NCI-H1105 treated with DMSO at 0.1 percent for 48 hours (cell line): ENCODE results near the gene TUG1.

Source experiments
- DNase-seq: peaks from one replicate; lab custom pipeline; 2025; lab: John Stamatoyannopoulos, UW

Gene TUG1

GRCh38 chr22:30968924-30969531, at the start of gene TUG1:
Gene TUG1, plus strand, starts transcription at chr22:30969265.
- peak; percentile 94 for DNase-seq

- no peak for DNase-seq
Observed at GRCh38 chr22:30919973-30920372, 49.1 kb upstream of the TUG1 start.

- peak; percentile 51 for DNase-seq
Observed at GRCh38 chr22:30920407-30920806, 48.7 kb upstream of the TUG1 start.

GRCh38 chr22:30921108-30921507, 48.0 kb upstream of the TUG1 start:
- peak; percentile 47 for DNase-seq

- peak; percentile 68 for DNase-seq
Observed at GRCh38 chr22:30922151-30922611, 46.9 kb upstream of the TUG1 start.

GRCh38 chr22:30923168-30923900, 45.7 kb upstream of the TUG1 start:
- no peak for DNase-seq

GRCh38 chr22:30925667-30926066, 43.4 kb upstream of the TUG1 start:
- DNase-seq: no peak

- DNase-seq: no peak
Observed at GRCh38 chr22:30926706-30927105, 42.4 kb upstream of the TUG1 start.

- no peak for DNase-seq
Observed at GRCh38 chr22:30927806-30928205, 41.3 kb upstream of the TUG1 start.

- no peak for DNase-seq
Observed at GRCh38 chr22:30928401-30928800, 40.7 kb upstream of the TUG1 start.

GRCh38 chr22:30930228-30930627, 38.8 kb upstream of the TUG1 start:
- no peak for DNase-seq

GRCh38 chr22:30931541-30932300, 37.3 kb upstream of the TUG1 start:
- DNase-seq: no peak

- no peak for DNase-seq
Observed at GRCh38 chr22:30932661-30933060, 36.4 kb upstream of the TUG1 start.

GRCh38 chr22:30933457-30933856, 35.6 kb upstream of the TUG1 start:
- no peak for DNase-seq

- no peak for DNase-seq
Observed at GRCh38 chr22:30934053-30934452, 35.0 kb upstream of the TUG1 start.

GRCh38 chr22:30940685-30941362, 28.2 kb upstream of the TUG1 start:
- no peak for DNase-seq

- DNase-seq: no peak
Observed at GRCh38 chr22:30941363-30941740, 27.7 kb upstream of the TUG1 start.

GRCh38 chr22:30943368-30943767, 25.7 kb upstream of the TUG1 start:
- DNase-seq: no peak

- no peak for DNase-seq
Observed at GRCh38 chr22:30944986-30945385, 24.1 kb upstream of the TUG1 start.

- DNase-seq: no peak
Observed at GRCh38 chr22:30945653-30946052, 23.4 kb upstream of the TUG1 start.

GRCh38 chr22:30946354-30946753, 22.7 kb upstream of the TUG1 start:
- DNase-seq: no peak

GRCh38 chr22:30947173-30947815, 21.8 kb upstream of the TUG1 start:
- DNase-seq: peak; percentile 31
